H1 (cell line): ENCODE results near the gene COL11A2. TPM values are rescaled to one million over a fixed set of nuclear protein-coding genes. Genes with fewer than 3 reads are reported as not detected.

Source experiments
- BACH1 ChIP-seq: IDR thresholded peaks from 2 replicates; pipeline ENCODE4 v1.6.1; 2012; ENCODE audit warnings: low read length, improper control_type of control experiment
- BRCA1 ChIP-seq: IDR thresholded peaks from 2 replicates; pipeline ENCODE4 v1.6.1; 2012; ENCODE audit warnings: low read depth, low read length, improper control_type of control experiment
- CBX8 ChIP-seq: fragments of 300-800, 300-1000 bp; sonication (generic); IDR thresholded peaks from 2 replicates; pipeline ENCODE4 v1.7.1; 2016; ENCODE audit warnings: low read depth, low read length, borderline replicate concordance
- CTBP2 ChIP-seq: IDR thresholded peaks from 2 replicates; pipeline ENCODE4 v1.7.0; 2011; ENCODE audit warnings: borderline replicate concordance, mild to moderate bottlenecking, moderate library complexity, mixed read lengths, low read length; ENCODE audit not compliant: insufficient read depth, insufficient read length
- EGR1 ChIP-seq: IDR thresholded peaks from 2 replicates; pipeline ENCODE4 v1.6.1; 2011; ENCODE audit warnings: low read depth, low read length, borderline replicate concordance
- GTF2F1 ChIP-seq: IDR thresholded peaks from 2 replicates; pipeline ENCODE4 v1.6.1; 2012; ENCODE audit warnings: low read depth, low read length, improper control_type of control experiment, borderline replicate concordance
- KDM4A ChIP-seq: IDR thresholded peaks from one replicate; pipeline ENCODE4 v1.7.1; 2012; ENCODE audit warnings: low read depth, mild to moderate bottlenecking, moderate library complexity, low read length, inconsistent platforms; ENCODE audit not compliant: severe bottlenecking
- NRF1 ChIP-seq: IDR thresholded peaks from 2 replicates; pipeline ENCODE4 v1.6.1; 2011; ENCODE audit warnings: mild to moderate bottlenecking, low read depth, low read length, improper control_type of control experiment
- ZNF274 ChIP-seq: IDR thresholded peaks from 2 replicates; pipeline ENCODE4 v1.7.0; 2012; ENCODE audit warnings: low read length, borderline replicate concordance; ENCODE audit errors: extremely low read depth
- polyA plus RNA-seq, 7 experiments: library from polyadenylated mRNA; depleted of rRNA in 3 of 7; stranded (reverse) in 5 of 7; unstranded in 2 of 7; fragments of >200 nt in 5 of 7; fragments of 200-250 nt in 2 of 7; gene quantifications; 1 replicate in 5 of 7; 2 replicates in 1 of 7; 4 replicates in 1 of 7; pipeline versions ENCODE4 v1.2.1 to v1.2.3, GENCODE V29; 2011 to 2013; ENCODE audit warnings: missing spikeins in 2 of 7, mixed read lengths in 2 of 7
- total RNA-seq: library from RNA; stranded (reverse); fragmentation: NEBNext Ultra II Directional; extraction: Animal tissue kit (Norgen Biotek cat#: 25700); gene quantifications from 2 replicates; pipeline ENCODE4 v1.2.1, GENCODE V29; 2021
- TF ChIP-seq, protein P1 (sequence below): IDR thresholded peaks from 2 replicates; pipeline ENCODE4 v1.6.1; 2012; ENCODE audit warnings: low read length, inconsistent platforms
- TF ChIP-seq, protein P2 (sequence below): IDR thresholded peaks from 2 replicates; pipeline ENCODE4 v1.6.1; 2012; ENCODE audit warnings: inconsistent platforms

COL11A2 gene
- total and polyA plus RNA-seq, 2 of the 8 experiments (the other 6 are each of a cell fraction or from before 2014, with no cell fraction given) = 2.8 to 3.8 TPM

DNA sequence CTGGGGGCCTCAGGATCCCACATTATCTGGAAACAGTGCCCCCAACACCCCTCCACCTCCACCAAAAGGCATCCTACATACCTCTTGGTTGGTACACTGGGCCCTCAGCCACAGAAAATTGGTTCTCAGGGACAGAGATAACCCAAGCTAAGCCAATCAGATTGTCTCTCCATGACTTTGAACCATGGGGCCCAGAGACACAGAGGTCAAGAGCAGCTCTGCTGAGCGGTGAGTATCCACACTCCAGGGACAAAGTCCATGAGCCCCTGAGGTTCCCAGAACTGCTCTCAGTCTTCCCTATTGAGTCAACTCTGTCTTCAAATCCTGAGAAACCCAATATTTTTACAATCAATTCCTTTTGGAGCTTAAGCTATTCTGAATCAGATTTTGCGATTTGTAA, 35.3 kb downstream of the COL11A2 start (continued):
- TF ChIP-seq, protein P1, sequence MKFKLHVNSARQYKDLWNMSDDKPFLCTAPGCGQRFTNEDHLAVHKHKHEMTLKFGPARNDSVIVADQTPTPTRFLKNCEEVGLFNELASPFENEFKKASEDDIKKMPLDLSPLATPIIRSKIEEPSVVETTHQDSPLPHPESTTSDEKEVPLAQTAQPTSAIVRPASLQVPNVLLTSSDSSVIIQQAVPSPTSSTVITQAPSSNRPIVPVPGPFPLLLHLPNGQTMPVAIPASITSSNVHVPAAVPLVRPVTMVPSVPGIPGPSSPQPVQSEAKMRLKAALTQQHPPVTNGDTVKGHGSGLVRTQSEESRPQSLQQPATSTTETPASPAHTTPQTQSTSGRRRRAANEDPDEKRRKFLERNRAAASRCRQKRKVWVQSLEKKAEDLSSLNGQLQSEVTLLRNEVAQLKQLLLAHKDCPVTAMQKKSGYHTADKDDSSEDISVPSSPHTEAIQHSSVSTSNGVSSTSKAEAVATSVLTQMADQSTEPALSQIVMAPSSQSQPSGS = no peak
- no peak for TF ChIP-seq EGR1
- TF ChIP-seq CTBP2 = no peak
- no peak for TF ChIP-seq BACH1
- no peak for TF ChIP-seq NRF1
- no peak for TF ChIP-seq KDM4A
- TF ChIP-seq GTF2F1 = no peak
- TF ChIP-seq CBX8 = no peak
- TF ChIP-seq, protein P2, sequence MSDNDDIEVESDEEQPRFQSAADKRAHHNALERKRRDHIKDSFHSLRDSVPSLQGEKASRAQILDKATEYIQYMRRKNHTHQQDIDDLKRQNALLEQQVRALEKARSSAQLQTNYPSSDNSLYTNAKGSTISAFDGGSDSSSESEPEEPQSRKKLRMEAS = no peak
- TF ChIP-seq ZNF274 = no peak
- no peak for TF ChIP-seq BRCA1
